Cardiac septum (tissue), 1 donor: ENCODE measurements around the gene HOXA1. TPM values are rescaled to one million over a fixed set of nuclear protein-coding genes. Genes with fewer than 3 reads are reported as not detected.
A peak's percentile ranks its signal among the peaks of the same experiment; 100 is the strongest.

Experiments
- DNase-seq: peaks from one replicate; pipeline ENCODE4 v3.0.0-alpha.2; 2020; ENCODE audit warnings: low spot score
- intact Hi-C: fragments of 100-400 bp; cut with DNase I; formaldehyde crosslinking; loops from one replicate; pipeline ENCODE4 v1.14.0; 2022
- long read RNA-seq: library from polyadenylated mRNA; unstranded; transcript quantifications from one replicate; pipeline ENCODE4 v2.0.0, GENCODE V29; 2021
- total RNA-seq: library from RNA; stranded (reverse); fragmentation: NEBNext Ultra II Directional; extraction: Animal tissue kit (Norgen Biotek cat#: 25700); gene quantifications from one replicate; pipeline ENCODE4 v1.2.1, GENCODE V29; 2021
- donor health status: DM: no; HTN: no; CAD: no.

The HOXA1 gene
- 0.19 TPM for total RNA-seq
- long read RNA-seq, result 0 reads

DNA sequence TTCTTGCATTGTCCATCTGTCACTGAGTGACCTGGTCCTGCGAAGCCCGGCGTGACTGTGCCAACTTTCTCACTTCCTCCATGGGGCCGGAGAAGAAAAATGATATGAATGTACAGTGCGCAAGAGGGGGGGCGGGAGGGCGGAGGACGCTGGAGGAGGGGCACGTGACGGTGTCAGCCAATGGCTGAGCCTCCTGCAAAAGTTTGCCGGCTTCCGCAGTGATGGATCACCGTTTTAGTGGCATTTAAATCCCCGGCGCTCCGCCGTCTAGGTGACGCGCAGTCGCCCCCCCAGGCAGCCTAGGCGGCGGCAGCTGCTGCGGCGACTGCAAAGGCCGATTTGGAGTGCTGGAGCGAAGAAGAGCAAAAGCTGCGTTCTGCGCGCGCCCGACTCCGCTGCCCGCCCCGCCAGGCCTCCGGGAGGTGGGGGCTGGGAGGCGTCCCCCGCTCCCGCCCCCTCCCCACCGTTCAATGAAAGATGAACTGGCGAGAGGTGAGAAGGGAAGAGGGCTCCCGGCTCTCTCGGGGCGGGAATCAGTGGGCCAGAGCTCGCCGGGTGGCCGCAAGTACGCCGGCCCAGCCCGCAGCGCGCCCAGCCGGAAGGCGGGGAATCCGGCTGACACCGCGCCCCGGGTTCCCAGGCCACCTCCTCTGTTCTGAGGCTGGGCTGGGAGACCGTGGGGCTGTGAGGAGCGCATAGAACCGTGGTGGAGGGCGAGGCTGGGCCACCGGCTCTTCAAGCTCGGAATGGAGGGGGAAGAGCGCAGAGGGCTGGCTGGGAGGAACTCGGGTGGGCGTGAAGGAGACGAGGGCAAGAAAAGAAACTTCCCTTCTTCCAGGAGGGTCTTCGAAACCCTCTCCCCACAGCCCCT, at the start of gene HOXA1:
TSS of gene HOXA1 (minus strand) at position 104 of the 871 bp plus-strand sequence. CDS start at position 16, 88 bp downstream.
- intact Hi-C loops, result no loop called here
- peak; percentile 89 for DNase-seq

DNA sequence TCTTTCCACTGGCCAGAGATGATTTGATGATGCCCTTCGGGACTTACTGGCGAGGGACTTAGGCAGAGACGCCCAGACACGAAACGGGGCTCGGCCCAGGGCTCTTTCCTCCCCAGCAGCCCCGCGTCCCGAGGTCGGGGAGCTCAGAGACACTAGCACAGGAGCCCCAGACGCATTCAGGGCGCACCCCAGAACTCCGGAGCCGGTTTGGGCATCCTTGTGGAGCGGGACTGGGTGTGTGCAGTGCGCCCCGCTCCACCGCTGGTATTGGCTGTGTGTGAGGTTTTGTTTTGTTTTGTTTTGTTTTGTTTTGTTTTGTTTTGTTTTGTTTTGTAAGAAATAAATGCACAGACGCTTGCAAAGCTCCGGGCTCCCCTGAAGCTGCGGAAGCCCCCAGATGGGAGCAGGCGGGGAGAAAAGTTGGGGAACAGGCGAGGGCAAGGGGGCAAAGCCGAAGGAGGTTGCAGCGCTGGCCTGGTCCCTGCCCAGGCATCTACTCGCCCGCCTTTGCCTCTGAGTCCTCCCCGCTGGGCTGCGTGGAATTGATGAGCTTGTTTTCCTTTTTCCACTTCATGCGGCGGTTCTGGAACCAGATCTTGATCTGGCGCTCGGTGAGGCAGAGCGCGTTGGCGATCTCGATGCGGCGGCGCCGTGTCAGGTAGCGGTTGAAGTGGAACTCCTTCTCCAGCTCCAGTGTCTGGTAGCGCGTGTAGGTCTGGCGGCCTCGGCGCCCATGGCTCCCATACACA, 49.5 kb upstream of the HOXA1 start:
- intact Hi-C loops, result no loop called here
- peak; percentile 47 for DNase-seq

- peak; percentile 47 for DNase-seq
- intact Hi-C loops, result no loop called here
Measured at GRCh38 chr7:27144781-27145164, 49.0 kb upstream of the HOXA1 start.

- intact Hi-C loops, result no loop called here
- no peak for DNase-seq
Measured at GRCh38 chr7:27143950-27144780, 48.4 kb upstream of the HOXA1 start.

GRCh38 chr7:27143023-27143949, 47.5 kb upstream of the HOXA1 start, which contains the start of gene HOXA5:
TSS of gene HOXA5 (minus strand) at chr7:27143681. CDS start at chr7:27143607, 74 bp downstream.
- peak; percentile 73 for DNase-seq
- intact Hi-C loops, result no loop called here

GRCh38 chr7:27142580-27143022, 46.8 kb upstream of the HOXA1 start:
- intact Hi-C loops, result no loop called here
- peak; percentile 43 for DNase-seq

DNA sequence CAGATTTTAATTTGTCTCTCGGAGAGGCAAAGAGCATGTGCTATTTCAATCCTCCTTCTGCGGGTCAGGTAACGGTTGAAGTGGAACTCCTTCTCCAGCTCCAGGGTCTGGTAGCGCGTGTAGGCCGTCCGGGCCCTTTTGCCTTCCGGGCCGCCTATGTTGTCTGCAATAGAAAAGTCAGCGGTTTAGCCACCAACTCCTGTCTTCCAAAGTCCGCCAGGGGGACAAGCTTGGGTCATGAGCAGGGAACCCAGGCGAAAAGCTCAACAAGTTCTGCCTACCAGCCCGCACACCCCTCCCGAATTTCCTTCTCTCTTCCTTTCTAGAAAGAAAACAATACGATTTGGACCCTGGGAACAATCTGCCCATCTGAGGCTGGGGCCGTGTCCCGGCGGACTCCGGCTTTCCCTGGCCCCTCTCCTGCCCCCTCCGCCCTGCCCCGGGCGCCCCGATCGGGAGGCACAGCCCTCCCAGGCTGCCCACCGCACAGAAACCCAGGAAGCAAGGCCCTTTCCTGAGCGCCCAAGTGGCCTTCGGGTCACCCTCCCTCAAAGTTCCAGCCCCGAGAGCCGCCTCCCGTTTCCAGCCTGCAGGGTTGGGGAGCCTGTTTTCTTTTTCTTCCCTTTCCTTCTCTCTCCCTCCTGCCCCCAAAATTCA, 46.3 kb upstream of the HOXA1 start:
- intact Hi-C loops, result no loop called here
- peak; percentile 66 for DNase-seq

- DNase-seq, result no peak
- intact Hi-C loops, result no loop called here
Measured at GRCh38 chr7:27141137-27141922, 45.5 kb upstream of the HOXA1 start.

DNA sequence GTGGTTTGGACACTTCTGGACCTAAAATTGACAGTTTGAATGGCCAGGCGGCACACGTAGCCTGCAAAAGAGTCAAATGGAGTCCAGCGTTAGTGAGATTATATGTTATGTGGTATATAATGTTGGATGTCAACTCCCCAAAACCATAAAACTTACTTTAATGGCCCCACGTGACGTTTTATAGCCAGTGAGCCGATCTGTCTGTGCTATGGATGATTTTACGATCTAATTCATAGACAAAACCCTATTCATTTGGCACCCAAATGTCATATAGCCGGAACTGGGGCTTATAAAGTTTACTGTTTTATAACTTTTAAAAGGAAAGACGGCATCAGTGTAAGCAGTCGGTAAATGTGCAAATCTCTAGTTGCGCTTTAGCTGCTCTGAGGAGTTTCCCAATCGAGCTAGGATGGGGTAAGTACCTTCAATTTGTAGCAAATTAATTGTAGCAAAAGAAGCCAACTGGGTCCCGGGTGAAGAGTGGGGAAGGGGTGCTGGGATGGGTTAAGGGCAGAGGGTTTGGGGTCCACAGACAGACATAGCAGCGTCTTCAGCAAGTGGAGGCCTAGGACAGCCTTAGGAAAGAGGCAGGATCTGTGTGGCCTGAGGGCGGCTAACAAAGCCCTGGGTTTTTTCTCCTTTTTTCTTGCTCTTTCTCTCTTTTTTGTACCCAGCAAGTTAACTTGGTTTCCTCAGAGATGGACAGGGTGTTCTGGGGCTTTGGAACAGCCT, 44.5 kb upstream of the HOXA1 start:
- DNase-seq, result no peak
- intact Hi-C loops, result no loop called here

DNA sequence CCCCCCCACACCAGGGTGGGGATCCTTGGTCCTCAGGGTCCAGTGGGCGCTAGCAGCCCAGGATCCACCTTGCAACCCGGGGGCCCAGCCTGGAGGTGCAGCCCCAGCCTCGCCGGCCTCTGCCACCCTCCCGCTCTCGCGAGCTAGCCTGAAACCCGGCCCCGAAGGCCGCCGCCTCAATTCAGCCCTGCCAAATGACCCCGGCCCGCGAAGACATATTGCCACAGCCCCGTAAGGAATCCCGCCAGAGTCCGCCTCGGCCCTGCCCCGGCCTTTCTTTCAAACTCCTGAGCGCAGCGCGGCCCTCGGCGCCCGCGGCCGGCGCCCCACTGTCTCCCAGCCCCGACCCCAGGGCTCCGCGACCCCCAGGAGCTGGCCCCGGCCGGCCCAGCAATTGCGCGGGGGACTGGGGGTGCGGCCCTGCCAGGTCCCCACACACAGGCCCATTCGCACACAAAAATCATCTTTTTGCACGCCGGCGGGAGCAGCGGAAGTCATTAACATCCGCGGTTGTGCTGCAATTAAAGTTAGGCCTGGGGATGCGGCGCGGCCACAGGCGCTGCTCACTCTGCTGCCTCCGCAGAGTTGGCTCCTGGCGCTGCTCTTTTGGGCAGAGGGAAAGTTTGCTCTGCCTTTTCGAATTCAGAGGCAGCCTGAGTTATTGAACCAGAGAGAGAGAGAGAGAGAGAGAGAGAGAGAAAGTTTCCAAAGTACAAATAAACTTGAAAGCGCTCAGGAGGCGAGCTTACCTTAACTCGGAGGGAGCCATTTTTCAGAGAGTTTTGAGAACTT, 43.7 kb upstream of the HOXA1 start:
- DNase-seq, result no peak
- intact Hi-C loops, result no loop called here

DNA sequence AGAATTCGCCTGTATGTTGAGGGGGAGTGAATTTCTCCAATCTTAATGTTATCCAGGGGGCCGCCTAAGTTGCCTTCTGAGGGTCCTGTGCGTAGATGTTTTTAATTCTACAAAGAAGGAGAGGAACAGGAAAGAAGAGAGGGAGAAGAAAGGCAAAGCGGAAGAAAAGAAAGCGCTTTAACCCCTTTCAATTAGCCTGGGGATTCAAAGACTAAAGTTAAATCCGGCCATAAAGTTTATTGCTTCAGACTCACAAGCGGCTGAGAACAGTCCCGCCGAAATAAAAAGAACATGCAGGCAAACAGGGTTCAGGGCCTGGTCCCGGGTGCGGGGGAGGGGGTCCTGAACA, 43.2 kb upstream of the HOXA1 start:
- intact Hi-C loops, result no loop called here
- no peak for DNase-seq

DNA sequence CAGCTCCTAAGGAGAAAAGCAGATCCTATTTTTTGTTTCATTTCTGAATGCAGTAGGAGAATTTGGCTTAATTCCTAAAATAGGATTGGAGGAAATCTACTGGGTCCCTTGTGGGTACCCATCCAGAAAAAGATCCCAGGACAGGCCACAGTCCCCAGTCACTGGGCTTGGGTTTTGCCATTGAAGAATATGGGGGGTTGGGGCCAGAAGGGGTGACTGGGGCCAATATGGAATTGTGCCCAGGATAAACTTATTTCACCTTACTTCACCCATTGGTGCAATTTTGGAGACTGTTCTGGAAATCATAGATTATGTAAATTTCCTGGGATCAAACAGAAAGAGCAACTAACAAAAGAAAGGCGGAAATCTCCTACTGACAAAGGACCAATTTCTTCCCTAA, 42.7 kb upstream of the HOXA1 start:
- DNase-seq, result no peak
- intact Hi-C loops, result no loop called here

DNA sequence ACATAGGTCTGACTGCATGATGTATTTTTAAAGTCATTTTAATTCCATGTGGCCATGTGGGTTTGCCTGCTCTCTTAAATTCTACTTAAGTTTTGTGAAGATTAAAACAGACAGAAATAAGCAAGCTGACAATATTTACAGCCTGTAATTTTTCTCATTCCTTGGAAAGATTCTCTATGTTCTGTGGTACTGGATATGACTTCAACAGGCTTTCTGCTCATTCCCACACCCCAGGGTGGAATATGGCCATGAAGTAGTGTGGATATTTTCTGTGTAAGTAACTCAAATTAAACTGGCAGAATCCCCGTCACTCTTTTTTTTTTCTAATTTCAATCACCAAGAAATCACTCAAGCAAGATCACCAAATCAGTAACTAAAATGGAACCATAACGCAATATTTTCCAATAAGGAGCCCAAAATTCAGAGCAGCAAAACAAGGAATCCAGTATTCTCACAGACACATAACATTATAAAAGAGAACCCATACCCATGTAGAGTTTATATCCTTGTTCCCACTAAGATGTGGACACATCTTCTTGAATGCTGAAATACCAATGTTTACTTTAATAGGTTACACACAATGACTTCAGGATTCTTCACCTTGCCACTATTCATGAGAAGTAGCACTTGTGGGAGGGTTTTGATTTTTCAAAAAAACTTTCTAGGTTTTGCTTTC, 42.0 kb upstream of the HOXA1 start:
- intact Hi-C loops, result no loop called here
- no peak for DNase-seq

DNA sequence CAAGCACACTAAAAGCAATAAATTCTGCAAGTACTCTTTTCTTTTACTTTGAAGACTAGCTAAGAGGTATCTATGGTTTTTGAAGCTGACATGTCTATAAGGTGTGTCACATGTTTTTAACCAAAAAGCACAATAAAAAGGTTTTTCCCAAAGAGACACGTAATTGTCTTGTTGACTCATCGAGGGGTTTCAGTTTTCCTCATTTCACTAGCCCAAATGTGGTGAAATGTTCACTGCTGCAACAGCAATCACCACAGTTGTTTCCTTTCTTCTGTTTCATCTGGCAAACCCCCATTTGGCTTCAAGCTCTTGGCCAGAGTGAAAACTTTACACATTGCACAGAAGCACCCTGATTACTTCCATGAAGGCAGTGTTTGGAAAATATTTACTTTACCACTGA, 38.6 kb upstream of the HOXA1 start:
- DNase-seq, result no peak
- intact Hi-C loops, result loop anchor here (5.0 kb wide), 1 partner anchor 272 kb away; the partner anchor contains the start of gene SKAP2

- no peak for DNase-seq
- intact Hi-C loops, result loop anchor here (5.0 kb wide), 1 partner anchor 271 kb away; the partner anchor contains the start of gene SKAP2
Measured at GRCh38 chr7:27133409-27134231, 37.8 kb upstream of the HOXA1 start.
